ENCODE measurements around the gene CD38.
"Not testable (repeated sequence)": the region's sequence is repeated elsewhere in the genome, so short reads cannot be mapped to it uniquely, and the experiment has no call there.

The CD38 gene

DNA sequence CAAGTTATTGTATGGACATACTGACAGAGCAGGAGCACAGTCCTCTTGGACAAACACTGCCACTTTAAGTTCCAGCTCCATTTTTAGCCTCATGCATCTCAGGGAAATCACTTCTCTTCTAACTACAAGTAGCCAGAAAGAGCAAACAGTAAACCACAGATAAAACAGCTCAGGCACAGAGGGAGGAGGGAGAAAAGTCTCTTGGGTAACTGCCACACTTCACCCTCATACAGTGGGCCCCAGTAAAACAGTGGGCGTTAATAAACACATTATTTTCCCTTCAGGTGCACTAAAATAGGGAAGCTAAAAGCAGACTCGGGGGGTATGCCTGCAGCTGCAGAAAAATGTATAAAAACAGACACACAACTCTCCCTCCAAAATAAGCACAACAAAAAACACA, 21.6 kb downstream of the CD38 start:
- Histone ChIP-seq H3K4me3 (ENCODE audit: low read length) (peak overlapping the region; percentile 62), H3K36me3 (ENCODE audit: control insufficient read depth, low read length) (peaks cover 45% of the 10 kb centered on the region), H3K4me1 (ENCODE audit: control insufficient read depth, low read length) (peaks cover 100% of the 10 kb centered on the region), H3K9me3 (ENCODE audit: control insufficient read depth, insufficient read depth, low read length) (peaks cover 16% of the 10 kb centered on the region; the same call in 1 of the 2 replicates), H3K27ac (ENCODE audit: low read depth, low read length) (peak overlapping the region; percentile 98), H3K4me2 (ENCODE audit: low read length) (peak overlapping the region; percentile 78), H4K20me1 (ENCODE audit: control insufficient read depth, insufficient read depth, low read depth, low read length) (no peaks in the 10 kb centered on the region), H3K9me2 (replicated peaks; ENCODE audit: control insufficient read depth, low read length) (no peaks in the 10 kb centered on the region), H3K79me2 (ENCODE audit: control insufficient read depth, low read length) (peaks cover 87% of the 10 kb centered on the region), H3K27me3 (ENCODE audit: control insufficient read depth, low read length) (no peaks in the 10 kb centered on the region), H3F3A (ENCODE audit: control insufficient read depth, insufficient read depth) (peaks cover 87% of the 10 kb centered on the region)
- no peak for TF ChIP-seq EZH2phosphoT487 (IDR thresholded peaks at IDR 0.05; ENCODE audit: borderline replicate concordance, low read length)
- TF ChIP-seq, protein P1, sequence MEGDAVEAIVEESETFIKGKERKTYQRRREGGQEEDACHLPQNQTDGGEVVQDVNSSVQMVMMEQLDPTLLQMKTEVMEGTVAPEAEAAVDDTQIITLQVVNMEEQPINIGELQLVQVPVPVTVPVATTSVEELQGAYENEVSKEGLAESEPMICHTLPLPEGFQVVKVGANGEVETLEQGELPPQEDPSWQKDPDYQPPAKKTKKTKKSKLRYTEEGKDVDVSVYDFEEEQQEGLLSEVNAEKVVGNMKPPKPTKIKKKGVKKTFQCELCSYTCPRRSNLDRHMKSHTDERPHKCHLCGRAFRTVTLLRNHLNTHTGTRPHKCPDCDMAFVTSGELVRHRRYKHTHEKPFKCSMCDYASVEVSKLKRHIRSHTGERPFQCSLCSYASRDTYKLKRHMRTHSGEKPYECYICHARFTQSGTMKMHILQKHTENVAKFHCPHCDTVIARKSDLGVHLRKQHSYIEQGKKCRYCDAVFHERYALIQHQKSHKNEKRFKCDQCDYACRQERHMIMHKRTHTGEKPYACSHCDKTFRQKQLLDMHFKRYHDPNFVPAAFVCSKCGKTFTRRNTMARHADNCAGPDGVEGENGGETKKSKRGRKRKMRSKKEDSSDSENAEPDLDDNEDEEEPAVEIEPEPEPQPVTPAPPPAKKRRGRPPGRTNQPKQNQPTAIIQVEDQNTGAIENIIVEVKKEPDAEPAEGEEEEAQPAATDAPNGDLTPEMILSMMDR (IDR thresholded peaks at IDR 0.05; ENCODE audit: low read depth, low read length, poor library complexity, severe bottlenecking), result no peak

DNA sequence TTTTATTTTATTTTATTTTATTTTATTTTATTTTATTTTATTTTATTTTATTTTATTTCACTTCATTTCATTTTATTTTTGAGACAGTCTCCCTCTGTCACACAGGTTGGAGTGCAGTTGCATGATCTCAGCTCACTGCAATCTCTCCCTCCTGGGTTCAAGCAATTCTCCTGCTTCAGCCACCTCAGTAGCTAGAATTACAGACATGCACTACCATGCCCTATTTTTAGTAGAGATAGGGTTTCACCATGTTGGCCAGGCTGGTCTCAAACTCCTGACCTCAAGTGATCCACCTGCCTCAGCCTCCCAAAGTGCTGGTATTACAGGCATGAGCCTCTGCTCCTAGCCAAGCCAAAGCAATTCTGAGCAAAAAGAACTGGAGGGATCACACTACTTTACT, 24.4 kb downstream of the CD38 start:
- not testable (repeated sequence) for H3K27me3 ChIP-seq (ENCODE audit: control insufficient read depth, low read length); H3K4me3 ChIP-seq (ENCODE audit: low read length); H3K9me2 ChIP-seq (replicated peaks; ENCODE audit: control insufficient read depth, low read length); H4K20me1 ChIP-seq (ENCODE audit: control insufficient read depth, insufficient read depth, low read depth, low read length)
- Histone ChIP-seq H3F3A (ENCODE audit: control insufficient read depth, insufficient read depth) (peaks cover 65% of the 10 kb centered on the region), H3K79me2 (ENCODE audit: control insufficient read depth, low read length) (peaks cover 87% of the 10 kb centered on the region), H3K27ac (ENCODE audit: low read depth, low read length) (peak overlapping the region; percentile 46), H3K36me3 (ENCODE audit: control insufficient read depth, low read length) (peaks cover 50% of the 10 kb centered on the region), H3K4me2 (ENCODE audit: low read length) (peak overlapping the region; percentile 26; the same call in 1 of the 2 replicates), H3K9me3 (ENCODE audit: control insufficient read depth, insufficient read depth, low read length) (peaks cover 16% of the 10 kb centered on the region; the same call in 1 of the 2 replicates), H3K4me1 (ENCODE audit: control insufficient read depth, low read length) (peaks cover 100% of the 10 kb centered on the region)

DNA sequence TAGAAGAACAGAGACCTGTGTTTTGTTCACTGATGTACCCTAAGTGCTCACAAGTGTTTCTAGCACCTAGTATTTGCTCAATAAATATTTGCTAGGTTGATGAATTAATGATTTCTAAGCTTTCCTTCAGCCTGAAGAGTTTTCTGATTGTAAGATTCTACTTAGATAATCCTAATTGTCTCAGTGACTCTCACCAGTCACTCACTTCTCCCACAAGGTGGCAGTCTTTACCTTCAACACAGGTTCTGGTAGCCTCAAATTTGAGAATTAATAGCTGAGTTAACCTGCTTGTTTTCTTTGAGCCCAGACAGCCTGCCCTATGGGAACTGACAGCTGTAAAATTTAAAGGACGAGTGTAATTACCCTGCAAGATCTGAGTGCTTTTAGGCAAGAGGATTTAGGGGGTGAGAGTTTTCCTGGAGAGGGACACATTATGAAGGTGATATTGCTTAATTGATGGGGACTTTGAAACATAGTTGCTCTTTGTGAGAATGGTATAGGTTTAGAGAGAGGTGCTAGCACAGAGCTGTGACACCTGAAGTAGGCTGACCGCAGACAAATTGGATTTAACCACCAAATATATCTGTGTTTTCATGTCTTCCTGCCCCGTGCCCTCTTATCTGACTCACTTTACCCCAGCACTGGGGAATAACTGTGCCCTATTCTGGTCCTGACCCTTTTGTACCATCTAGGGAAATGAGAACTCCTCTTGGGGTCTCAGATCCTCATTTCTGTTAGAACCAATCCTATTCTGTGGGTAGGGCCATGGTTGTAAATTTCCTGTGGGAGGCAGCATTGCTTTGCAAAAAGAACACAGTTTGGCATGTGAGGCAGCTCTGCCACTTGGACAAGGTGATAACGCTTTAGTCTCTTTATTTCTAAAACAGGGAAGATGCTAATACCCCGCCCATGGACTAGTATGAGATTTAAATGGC, 27.7 kb downstream of the CD38 start:
- Histone ChIP-seq H3F3A (ENCODE audit: control insufficient read depth, insufficient read depth) (peaks cover 33% of the 10 kb centered on the region), H3K36me3 (ENCODE audit: control insufficient read depth, low read length) (peaks cover 72% of the 10 kb centered on the region), H3K27me3 (ENCODE audit: control insufficient read depth, low read length) (no peaks in the 10 kb centered on the region), H3K4me1 (ENCODE audit: control insufficient read depth, low read length) (peaks cover 100% of the 10 kb centered on the region), H3K9me3 (ENCODE audit: control insufficient read depth, insufficient read depth, low read length) (peaks cover 10% of the 10 kb centered on the region; the same call in 1 of the 2 replicates), H3K79me2 (ENCODE audit: control insufficient read depth, low read length) (peaks cover 99% of the 10 kb centered on the region), H4K20me1 (ENCODE audit: control insufficient read depth, insufficient read depth, low read depth, low read length) (no peaks in the 10 kb centered on the region), H3K4me2 (ENCODE audit: low read length) (peak overlapping the region; percentile 15), H3K4me3 (ENCODE audit: low read length) (no peak overlapping the region), H3K9me2 (replicated peaks; ENCODE audit: control insufficient read depth, low read length) (no peaks in the 10 kb centered on the region), H3K27ac (ENCODE audit: low read depth, low read length) (no peak overlapping the region)
- TF ChIP-seq, protein P1 (IDR thresholded peaks at IDR 0.05; ENCODE audit: low read depth, low read length, poor library complexity, severe bottlenecking), result peak; percentile 85
- TF ChIP-seq EZH2phosphoT487 (IDR thresholded peaks at IDR 0.05; ENCODE audit: borderline replicate concordance, low read length), result no peak

DNA sequence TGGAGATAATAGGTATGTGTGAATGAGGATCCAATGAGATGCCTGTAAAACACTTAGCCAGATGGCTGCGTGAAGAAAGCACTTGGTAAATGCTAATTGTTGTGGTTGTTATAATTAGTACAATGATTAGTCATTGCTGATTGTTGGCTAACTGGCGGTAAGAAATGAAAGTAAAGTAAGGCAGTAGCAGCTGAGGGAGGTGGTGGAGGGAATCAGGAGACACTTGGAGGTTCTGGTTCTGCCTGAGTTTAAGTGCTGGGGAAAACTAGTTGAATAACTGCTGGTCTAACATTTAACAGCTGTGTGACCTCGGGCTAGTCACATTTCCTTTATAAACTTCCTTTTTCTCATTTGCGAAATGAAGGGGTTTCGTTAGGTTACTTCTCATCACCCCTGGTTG, 30.9 kb downstream of the CD38 start:
- TF ChIP-seq, protein P1 (IDR thresholded peaks at IDR 0.05; ENCODE audit: low read depth, low read length, poor library complexity, severe bottlenecking), result no peak
- no peak for TF ChIP-seq EZH2phosphoT487 (IDR thresholded peaks at IDR 0.05; ENCODE audit: borderline replicate concordance, low read length)
- peaks cover 100% of the 10 kb centered on the region for H3K79me2 ChIP-seq (ENCODE audit: control insufficient read depth, low read length)

More for the DNA sequence above, 30.9 kb downstream of the CD38 start:
- Histone ChIP-seq H3K4me1 (ENCODE audit: control insufficient read depth, low read length) (peaks cover 71% of the 10 kb centered on the region), H3K9me2 (replicated peaks; ENCODE audit: control insufficient read depth, low read length) (no peaks in the 10 kb centered on the region), H3K27me3 (ENCODE audit: control insufficient read depth, low read length) (no peaks in the 10 kb centered on the region), H3K27ac (ENCODE audit: low read depth, low read length) (peak overlapping the region; percentile 40), H4K20me1 (ENCODE audit: control insufficient read depth, insufficient read depth, low read depth, low read length) (no peaks in the 10 kb centered on the region), H3K4me3 (ENCODE audit: low read length) (peak overlapping the region; percentile 43), H3K4me2 (ENCODE audit: low read length) (peak overlapping the region; percentile 56), H3K9me3 (ENCODE audit: control insufficient read depth, insufficient read depth, low read length) (no peaks in the 10 kb centered on the region), H3K36me3 (ENCODE audit: control insufficient read depth, low read length) (peaks cover 80% of the 10 kb centered on the region), H3F3A (ENCODE audit: control insufficient read depth, insufficient read depth) (peaks cover 11% of the 10 kb centered on the region)

Measured in DOHH2 (cell line).